HG03460 (cell line): ENCODE results near the gene FGF18.

Source experiments
- ATAC-seq: cut with Tn5 transposase; IDR thresholded peaks from one replicate; pipeline ENCODE4 v1.9.1; 2021; ENCODE audit not compliant: unreplicated experiment

The FGF18 gene

DNA sequence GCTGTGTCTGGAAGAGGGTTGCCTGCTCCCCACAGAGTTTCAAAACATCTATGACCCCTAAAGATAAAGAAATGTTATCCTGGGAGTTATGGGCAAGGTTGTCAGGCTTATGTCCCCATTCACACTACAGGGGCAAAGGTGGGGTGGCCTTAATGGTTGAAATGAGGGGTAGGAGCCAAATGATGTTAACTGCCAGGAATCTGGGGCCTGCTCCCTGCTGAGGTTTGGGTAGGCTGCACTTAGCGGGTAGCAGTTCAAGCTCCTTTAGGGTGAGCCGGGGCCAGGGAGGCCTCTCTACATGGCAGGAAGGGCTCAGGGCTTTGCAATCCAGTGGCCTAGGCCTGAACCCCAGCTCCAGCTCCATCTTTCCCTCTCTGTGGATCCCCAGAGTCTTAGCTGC, 3.0 kb downstream of the FGF18 start:
- no peak for ATAC-seq

GRCh38 chr5:171422902-171423663, 3.6 kb downstream of the FGF18 start:
- no peak for ATAC-seq

GRCh38 chr5:171424726-171425125, 5.3 kb downstream of the FGF18 start:
- no peak for ATAC-seq

DNA sequence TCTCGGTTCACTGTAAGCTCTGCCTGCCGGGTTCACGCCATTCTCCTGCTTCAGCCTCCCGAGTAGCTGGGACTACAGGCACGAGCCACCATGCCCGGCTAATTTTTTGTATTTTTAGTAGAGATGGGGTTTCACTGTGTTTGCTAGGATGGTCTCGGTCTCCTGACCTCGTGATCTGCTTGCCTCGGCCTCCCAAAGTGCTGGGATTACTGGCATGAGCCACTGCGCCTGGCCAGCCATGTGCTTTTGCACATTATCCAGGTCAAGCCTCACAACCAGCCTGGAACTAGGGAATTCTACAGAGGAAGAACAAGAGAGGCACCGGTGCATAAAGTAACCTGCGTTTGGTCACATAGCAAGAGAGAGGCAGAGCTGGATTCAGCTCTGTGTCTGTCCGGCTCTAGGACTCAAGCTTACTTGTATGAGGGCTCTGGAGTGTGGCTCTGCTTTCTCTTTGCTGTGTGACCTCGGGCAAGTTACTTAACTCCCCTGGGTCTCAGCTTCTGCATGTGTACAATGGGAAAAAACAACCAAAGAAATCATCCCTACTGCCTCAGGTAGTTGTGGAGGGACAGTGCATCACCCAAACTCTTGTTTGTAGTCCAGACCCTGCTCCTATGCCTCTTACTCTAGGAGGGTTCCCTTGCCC, 6.3 kb downstream of the FGF18 start:
- ATAC-seq = no peak

DNA sequence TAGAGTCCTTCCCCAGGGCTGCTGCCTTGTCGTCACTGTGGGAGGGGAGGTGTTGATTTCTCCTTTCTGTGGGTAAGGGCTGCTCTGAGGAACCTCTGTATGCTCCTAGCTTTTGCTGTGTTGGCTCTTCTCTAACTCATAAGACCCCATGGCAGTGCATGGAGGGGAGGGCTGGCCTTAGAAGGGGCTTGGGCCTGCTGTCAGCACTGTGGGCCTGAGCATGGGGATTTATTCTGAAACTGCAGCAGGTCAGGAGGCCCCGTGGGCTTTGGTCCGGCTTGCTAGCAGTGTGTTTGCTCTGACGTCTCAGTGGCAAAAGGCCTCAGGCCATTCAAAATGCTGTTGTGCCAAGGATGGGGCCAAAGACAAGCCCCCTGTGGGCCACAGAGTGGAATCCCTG, 6.8 kb downstream of the FGF18 start:
- ATAC-seq = no peak

GRCh38 chr5:171426680-171427079, 7.2 kb downstream of the FGF18 start:
- no peak for ATAC-seq

GRCh38 chr5:171427318-171428167, 8.1 kb downstream of the FGF18 start:
- ATAC-seq = no peak

GRCh38 chr5:171428168-171428696, 8.8 kb downstream of the FGF18 start:
- ATAC-seq = no peak

GRCh38 chr5:171428809-171429542, 9.5 kb downstream of the FGF18 start:
- ATAC-seq = no peak

GRCh38 chr5:171429543-171429910, 10.1 kb downstream of the FGF18 start:
- no peak for ATAC-seq

- ATAC-seq = no peak
Measured at GRCh38 chr5:171431251-171431777, 11.9 kb downstream of the FGF18 start.

DNA sequence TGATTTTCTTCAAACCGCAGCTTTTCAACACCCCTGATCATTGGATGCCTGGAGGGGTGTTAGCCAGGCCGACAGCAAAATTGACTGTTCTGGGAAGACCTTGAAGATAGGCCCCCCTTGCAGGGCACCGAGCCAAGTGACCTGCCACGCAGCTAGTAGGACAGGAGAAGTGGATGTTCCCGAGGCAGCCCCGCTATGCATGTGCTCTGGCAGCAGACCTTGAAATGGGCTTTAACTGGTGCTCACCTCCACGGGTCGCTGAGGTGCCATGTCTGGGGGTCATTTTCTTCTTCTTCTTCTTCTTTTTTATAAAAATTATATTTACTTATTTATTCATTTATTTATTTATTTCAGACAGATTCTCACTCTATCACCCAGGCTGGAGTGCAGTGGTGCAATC, 12.6 kb downstream of the FGF18 start:
- ATAC-seq = no peak

DNA sequence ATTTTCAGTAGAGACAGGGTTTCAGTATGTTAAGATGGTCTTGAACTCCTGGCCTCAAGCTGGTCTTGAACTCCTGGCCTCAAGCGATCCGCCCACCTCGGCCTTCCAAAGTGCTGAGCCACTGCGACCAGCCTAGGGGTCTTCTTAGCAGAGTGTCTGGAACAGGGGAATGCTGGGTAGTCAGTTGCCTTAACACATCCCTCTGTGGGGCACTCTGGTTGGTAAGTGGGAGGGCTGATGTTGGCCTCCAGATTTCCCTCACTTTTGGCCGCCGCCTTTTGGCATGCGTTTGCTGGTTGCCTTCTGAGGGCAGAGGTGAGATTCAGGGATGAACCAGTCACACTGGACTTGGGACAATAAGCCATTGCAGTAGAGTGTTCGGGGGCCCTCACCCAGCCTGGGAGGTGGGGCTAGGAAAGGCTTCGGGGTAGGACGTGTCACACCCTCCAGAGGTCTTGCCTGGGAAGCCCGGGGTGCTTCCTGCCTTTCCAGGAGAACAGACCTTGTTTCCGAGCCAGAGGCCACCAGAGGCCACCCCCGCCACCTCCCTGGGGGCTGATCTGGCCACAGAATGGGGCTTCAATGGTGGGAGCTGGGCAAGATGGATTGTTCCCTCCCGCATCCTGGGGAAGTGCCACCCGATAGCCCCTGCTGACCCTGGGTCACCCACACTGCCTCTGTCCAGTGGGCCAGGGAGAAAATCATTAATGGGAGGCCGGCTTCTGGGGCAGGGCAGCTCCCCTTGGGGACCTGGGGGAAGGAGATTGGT, 13.3 kb downstream of the FGF18 start:
- ATAC-seq = no peak

DNA sequence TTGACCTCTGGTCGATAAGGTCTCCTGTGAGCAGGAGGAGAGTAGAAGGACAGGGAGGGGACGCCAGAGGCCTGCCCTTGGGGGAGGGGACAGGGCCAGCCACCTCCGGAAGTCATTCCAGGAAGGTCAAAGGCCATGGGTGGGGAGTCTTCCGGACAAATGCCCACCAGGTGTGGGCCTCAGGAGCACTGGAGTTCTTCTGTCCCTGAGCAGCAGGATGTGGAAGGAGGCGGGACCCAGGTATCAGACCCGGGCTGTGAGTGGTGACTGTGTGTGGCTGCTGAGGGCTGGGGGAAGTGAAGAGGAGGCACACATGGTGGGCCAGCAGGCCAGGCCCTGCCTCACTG, 13.9 kb downstream of the FGF18 start:
- no peak for ATAC-seq

DNA sequence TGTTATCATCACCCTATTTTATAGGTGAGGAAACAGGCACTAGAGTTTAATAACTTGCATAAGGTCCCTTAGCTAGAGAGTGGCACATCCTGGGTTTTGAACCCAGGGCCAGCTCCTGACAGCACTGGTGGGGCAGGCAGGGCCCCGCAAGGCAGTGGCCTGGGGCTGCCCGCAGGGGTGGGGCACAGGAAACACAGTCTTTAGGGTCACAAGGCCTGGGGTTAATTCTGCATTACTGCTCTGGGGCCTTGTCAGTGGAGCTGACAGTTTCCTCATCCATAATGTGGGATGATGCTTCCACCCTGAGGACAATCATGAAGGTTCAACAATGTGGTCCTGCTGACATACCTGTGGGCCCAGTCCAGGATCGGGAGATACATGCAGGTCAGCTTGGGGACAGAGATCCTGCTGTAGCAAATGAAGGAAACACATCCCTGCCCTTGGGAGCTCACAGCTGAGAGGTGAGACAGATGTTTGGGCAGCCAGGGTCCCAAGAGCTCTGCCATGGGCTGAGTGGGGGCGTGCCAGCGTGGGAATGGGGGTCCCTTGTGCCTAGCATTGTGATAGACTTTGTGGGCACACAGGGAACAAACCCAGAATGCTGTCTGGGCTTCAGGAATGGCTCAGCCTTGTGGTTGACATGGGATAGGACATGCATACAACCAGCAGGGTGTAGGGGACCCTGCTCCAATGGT, 14.7 kb downstream of the FGF18 start:
- no peak for ATAC-seq

DNA sequence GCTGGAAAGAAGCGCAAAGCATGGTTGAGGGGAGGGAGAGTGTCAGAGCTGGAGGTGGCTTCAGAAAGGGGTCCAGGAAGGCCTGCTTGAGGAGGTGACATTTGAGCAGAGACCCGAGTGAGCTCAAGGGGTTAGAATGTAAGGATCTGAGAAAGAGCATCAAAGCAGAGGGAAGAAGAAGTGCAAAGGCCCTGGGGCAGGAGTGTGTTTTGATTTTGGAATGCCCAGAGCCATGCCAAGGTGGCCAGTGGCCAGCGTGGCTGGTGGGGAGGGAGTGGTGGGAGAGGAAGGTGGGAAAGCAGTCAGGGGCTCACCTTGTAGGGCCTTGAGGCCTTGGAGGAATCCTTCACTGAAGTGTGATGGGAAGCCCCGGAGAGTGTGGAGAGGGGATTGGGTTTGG, 15.4 kb downstream of the FGF18 start:
- no peak for ATAC-seq

DNA sequence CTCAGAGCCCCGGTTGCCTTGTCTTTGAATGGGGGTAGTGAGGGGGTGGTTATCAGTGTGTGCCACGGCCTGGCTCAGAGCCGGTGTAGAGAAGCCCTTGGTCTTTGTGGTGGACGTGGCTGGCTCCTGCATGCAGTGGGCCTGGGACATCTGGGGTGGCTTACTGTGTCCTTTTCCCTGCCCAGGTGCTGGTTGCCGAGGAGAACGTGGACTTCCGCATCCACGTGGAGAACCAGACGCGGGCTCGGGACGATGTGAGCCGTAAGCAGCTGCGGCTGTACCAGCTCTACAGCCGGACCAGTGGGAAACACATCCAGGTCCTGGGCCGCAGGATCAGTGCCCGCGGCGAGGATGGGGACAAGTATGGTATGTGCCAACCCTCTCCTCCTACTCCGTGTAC, 16.5 kb downstream of the FGF18 start:
- no peak for ATAC-seq

- ATAC-seq = no peak
Measured at GRCh38 chr5:171436804-171437285, 17.4 kb downstream of the FGF18 start.

DNA sequence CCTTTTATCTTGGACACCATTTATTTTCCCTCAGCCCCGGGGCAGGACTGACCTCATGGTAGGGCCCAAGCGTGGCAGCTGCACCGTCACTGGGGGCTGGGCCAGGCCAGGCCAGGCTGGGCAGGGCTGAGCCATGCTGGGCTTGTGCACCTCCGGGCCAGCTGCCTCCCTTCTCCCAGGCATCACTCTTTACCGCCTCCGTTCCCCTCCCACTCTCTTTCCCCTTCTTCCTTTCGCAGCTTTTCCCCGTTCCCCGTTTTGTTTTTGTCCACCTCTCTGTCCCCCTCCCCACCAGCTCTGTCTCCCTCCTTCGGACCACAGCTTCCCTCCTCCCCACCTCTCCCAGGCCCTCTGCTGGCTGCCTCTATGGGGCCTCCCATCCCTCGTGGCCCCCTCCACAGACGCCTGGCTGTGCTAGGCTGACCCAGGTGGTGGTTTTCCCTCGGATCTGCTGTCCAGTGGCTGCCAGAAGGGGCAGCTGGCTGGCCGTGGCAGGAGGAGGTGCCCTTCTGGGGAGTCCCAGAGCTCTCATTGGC, 17.9 kb downstream of the FGF18 start:
- ATAC-seq = no peak
